OCI-LY1 (cell line): ENCODE measurements around the gene MYH13.

Experiments
- H2AFZ ChIP-seq: fragments of 200-600 bp; sonication (generic), shearing (Covaris generic); 2 replicates; pipeline ENCODE4 v1.6.0; 2014; ENCODE audit warnings: antibody characterized with exemption, mild to moderate bottlenecking, low read length
- H3F3A ChIP-seq: fragments of 200-600 bp; sonication (generic), shearing (Covaris generic); 2 replicates; pipeline ENCODE4 v1.6.0; 2014; ENCODE audit warnings: mild to moderate bottlenecking, antibody characterized with exemption, low read length, moderate library complexity; ENCODE audit not compliant: insufficient read depth
- H3K27ac ChIP-seq: fragments of 200-600 bp; sonication (generic); 2 replicates; pipeline ENCODE4 v1.5.1; 2014; ENCODE audit warnings: low read length, mixed run types, mild to moderate bottlenecking, low read depth; ENCODE audit not compliant: poor library complexity, severe bottlenecking
- H3K27me3 ChIP-seq: fragments of 200-600 bp; sonication (generic); 2 replicates; pipeline ENCODE4 v1.6.0; 2014; ENCODE audit warnings: antibody characterized with exemption, mild to moderate bottlenecking, low read length, moderate library complexity; ENCODE audit not compliant: insufficient read depth
- H3K36me3 ChIP-seq: fragments of 200-600 bp; sonication (generic); 2 replicates; pipeline ENCODE4 v1.6.1; 2014; ENCODE audit warnings: mild to moderate bottlenecking, antibody characterized with exemption, low read length, moderate library complexity, mixed read lengths; ENCODE audit not compliant: insufficient read depth
- H3K4me1 ChIP-seq: fragments of 200-600 bp; sonication (generic); 2 replicates; pipeline ENCODE4 v1.5.1; 2014; ENCODE audit warnings: mild to moderate bottlenecking, low read length, moderate library complexity; ENCODE audit not compliant: insufficient read depth, severe bottlenecking
- H3K4me2 ChIP-seq: fragments of 200-600 bp; sonication (generic), shearing (Covaris generic); 2 replicates; pipeline ENCODE4 v1.6.1; 2014; ENCODE audit warnings: low read length
- H3K4me3 ChIP-seq: fragments of 200-600 bp; sonication (generic); 2 replicates; pipeline ENCODE4 v1.5.1; 2014; ENCODE audit warnings: low read length, low read depth, mild to moderate bottlenecking, mixed read lengths; ENCODE audit not compliant: poor library complexity, severe bottlenecking
- H3K79me2 ChIP-seq: fragments of 200-600 bp; shearing (Covaris generic); 2 replicates; pipeline ENCODE4 v1.6.1; 2016; ENCODE audit warnings: mixed run types, low read length, mixed read lengths; ENCODE audit not compliant: insufficient read depth
- H3K9ac ChIP-seq: fragments of 200-600 bp; sonication (generic), shearing (Covaris generic); 2 replicates; pipeline ENCODE4 v1.6.1; 2014; ENCODE audit warnings: mild to moderate bottlenecking, low read length, mixed read lengths
- H3K9me2 ChIP-seq: fragments of 200-600 bp; sonication (generic), shearing (Covaris generic); 2 replicates; pipeline ENCODE4 v1.6.1; 2014; ENCODE audit warnings: low read depth, mild to moderate bottlenecking, low read length, mixed read lengths
- H3K9me3 ChIP-seq: fragments of 200-600 bp; shearing (Covaris generic); 2 replicates; pipeline ENCODE4 v1.6.1; 2014; ENCODE audit warnings: low read length, mixed read lengths
- H4K20me1 ChIP-seq: fragments of 200-600 bp; sonication (generic), shearing (Covaris generic); 2 replicates; pipeline ENCODE4 v1.6.0; 2016; ENCODE audit warnings: mild to moderate bottlenecking, low read length; ENCODE audit not compliant: insufficient read depth
- CTCF ChIP-seq: fragments of 200-600 bp; sonication (generic), shearing (Covaris generic); IDR thresholded peaks from 2 replicates; pipeline ENCODE4 v1.5.1; 2017; ENCODE audit warnings: mild to moderate bottlenecking, antibody characterized with exemption, low read length, moderate library complexity, mixed read lengths
- EZH2 ChIP-seq: fragments of 200-600 bp; sonication (generic), shearing (Covaris generic); IDR thresholded peaks from 2 replicates; pipeline ENCODE4 v1.8.0; 2017; ENCODE audit warnings: borderline replicate concordance, mixed run types, mild to moderate bottlenecking, antibody characterized with exemption, low read length, moderate library complexity, mixed read lengths

The MYH13 gene

GRCh38 chr17:10384175-10384574 lies 11.4 kb upstream of the MYH13 start:
- Histone ChIP-seq H3K9me2 (no peaks in the 10 kb centered on the region), H3K27ac (no peak overlapping the region), H3K4me3 (no peak overlapping the region), H3K4me1 (no peaks in the 10 kb centered on the region), H3F3A (no peaks in the 10 kb centered on the region), H2AFZ (no peak overlapping the region), H3K9me3 (no peaks in the 10 kb centered on the region), H3K4me2 (no peak overlapping the region), H3K36me3 (no peaks in the 10 kb centered on the region), H4K20me1 (no peaks in the 10 kb centered on the region), H3K9ac (no peak overlapping the region), H3K27me3 (no peaks in the 10 kb centered on the region), H3K79me2 (no peaks in the 10 kb centered on the region)
- TF ChIP-seq CTCF (no peak), EZH2 (no peak)

GRCh38 chr17:10380631-10381408 lies 8.0 kb upstream of the MYH13 start:
- H2AFZ ChIP-seq = no peak overlapping the region
- H3K4me1 ChIP-seq = no peaks in the 10 kb centered on the region
- no peaks in the 10 kb centered on the region for H3K27me3 ChIP-seq
- no peak overlapping the region for H3K4me2 ChIP-seq
- no peaks in the 10 kb centered on the region for H3K9me2 ChIP-seq
- no peaks in the 10 kb centered on the region for H3K79me2 ChIP-seq
- no peaks in the 10 kb centered on the region for H4K20me1 ChIP-seq
- TF ChIP-seq EZH2 (no peak), CTCF (no peak)
- no peak overlapping the region for H3K9ac ChIP-seq
- no peaks in the 10 kb centered on the region for H3K36me3 ChIP-seq
- no peak overlapping the region for H3K27ac ChIP-seq
- no peaks in the 10 kb centered on the region for H3F3A ChIP-seq
- no peak overlapping the region for H3K4me3 ChIP-seq
- no peaks in the 10 kb centered on the region for H3K9me3 ChIP-seq

DNA sequence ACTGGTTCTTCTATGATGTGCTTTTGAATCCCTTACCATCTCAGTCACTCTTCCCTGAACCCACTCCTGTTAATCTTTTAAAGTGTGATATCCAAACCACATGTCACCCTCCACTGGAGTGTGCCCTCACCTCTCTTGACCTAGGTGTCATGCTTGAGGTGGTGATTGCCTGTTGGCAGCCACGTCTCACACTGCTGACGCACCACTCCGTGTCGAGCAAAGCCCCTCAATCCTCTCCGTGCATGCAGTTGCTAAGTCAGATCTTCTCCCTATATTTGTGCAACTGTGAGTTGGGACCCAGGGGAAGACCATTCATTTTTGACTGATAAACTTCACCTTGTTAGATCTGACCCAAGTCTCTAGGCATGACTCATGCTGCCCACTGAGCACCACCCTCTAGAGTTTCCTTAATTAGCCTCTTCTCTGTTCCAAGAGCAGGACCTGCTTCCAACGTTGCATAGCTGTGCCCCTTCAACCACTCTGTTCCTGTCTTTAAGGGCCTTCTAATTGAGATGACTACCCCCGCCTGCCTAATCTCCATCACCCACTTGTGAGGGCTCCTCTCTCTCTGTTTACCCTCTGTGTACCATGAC lies 2.7 kb downstream of the MYH13 start:
- H3K9me3 ChIP-seq = no peaks in the 10 kb centered on the region
- no peaks in the 10 kb centered on the region for H4K20me1 ChIP-seq
- no peaks in the 10 kb centered on the region for H3K79me2 ChIP-seq
- H3K4me1 ChIP-seq = no peaks in the 10 kb centered on the region
- no peak overlapping the region for H3K9ac ChIP-seq
- H3K36me3 ChIP-seq = no peaks in the 10 kb centered on the region
- no peaks in the 10 kb centered on the region for H3F3A ChIP-seq
- no peak overlapping the region for H2AFZ ChIP-seq
- no peak overlapping the region for H3K4me3 ChIP-seq
- no peaks in the 10 kb centered on the region for H3K9me2 ChIP-seq
- H3K27ac ChIP-seq = no peak overlapping the region
- no peak overlapping the region for H3K4me2 ChIP-seq
- no peaks in the 10 kb centered on the region for H3K27me3 ChIP-seq
- TF ChIP-seq CTCF = no peak
- TF ChIP-seq EZH2 = no peak
